ENCODE data around the gene MROH7. TPM values are rescaled to one million over a fixed set of nuclear protein-coding genes. Genes with fewer than 3 reads are reported as not detected.

Gene MROH7
- total and polyA plus RNA-seq, 9 of the 15 experiments (the other 6 are each of a cell fraction or from before 2014, with no cell fraction given) = not detected

DNA sequence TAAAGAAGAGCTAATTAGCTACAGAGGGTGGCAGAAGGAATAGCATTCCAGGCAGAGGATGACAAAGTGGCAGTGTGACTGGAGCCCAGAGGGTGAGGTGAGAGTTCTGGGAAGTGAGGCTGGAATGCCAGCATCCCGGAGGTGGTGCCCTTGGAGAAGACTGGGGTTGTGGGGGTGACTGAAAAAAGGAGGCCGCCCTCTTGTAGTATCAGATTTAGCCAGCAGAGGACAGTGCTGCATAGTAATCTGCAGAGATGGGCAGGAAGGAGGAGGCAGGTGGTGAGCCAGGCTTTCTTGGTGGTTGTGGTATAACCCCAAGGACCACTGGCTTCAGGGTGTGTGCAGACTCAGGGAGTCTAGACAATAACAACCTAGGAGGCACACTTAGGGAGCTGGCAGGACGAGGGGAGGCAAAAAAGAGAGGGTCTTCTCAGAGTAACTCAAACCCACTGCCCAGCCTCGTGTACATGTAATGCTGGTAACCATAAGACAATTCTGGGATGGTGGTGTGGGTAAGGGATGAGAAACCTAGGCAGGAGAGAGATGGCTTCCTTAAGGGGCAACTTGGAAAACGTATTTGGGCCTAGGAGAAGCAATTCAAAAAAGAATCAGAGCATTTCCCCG, 30.5 kb downstream of the MROH7 start (continued):
- TF ChIP-seq, protein P1, sequence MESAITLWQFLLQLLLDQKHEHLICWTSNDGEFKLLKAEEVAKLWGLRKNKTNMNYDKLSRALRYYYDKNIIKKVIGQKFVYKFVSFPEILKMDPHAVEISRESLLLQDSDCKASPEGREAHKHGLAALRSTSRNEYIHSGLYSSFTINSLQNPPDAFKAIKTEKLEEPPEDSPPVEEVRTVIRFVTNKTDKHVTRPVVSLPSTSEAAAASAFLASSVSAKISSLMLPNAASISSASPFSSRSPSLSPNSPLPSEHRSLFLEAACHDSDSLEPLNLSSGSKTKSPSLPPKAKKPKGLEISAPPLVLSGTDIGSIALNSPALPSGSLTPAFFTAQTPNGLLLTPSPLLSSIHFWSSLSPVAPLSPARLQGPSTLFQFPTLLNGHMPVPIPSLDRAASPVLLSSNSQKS (CRISPR knock-in tag; IDR thresholded peaks at IDR 0.05) = no peak
- TF ChIP-seq KLF16 (IDR thresholded peaks at IDR 0.05) (peak; percentile 59), JUND (IDR thresholded peaks at IDR 0.05; ENCODE audit: borderline replicate concordance, low read depth, low read length) (no peak), JUND (tag; IDR thresholded peaks at IDR 0.05; ENCODE audit: borderline replicate concordance, low read depth, low read length) (no peak), ZFP36 (IDR thresholded peaks at IDR 0.05; ENCODE audit: low read depth, low read length, partially characterized antibody) (peak; percentile 14), RBM17 (IDR thresholded peaks at IDR 0.05; ENCODE audit: borderline replicate concordance, low read depth, low read length) (no peak), EHMT2 (IDR thresholded peaks at IDR 0.05) (no peak), SNIP1 (IDR thresholded peaks at IDR 0.05; ENCODE audit: low read depth) (no peak), ZFX (CRISPR knock-in tag; IDR thresholded peaks at IDR 0.05) (no peak), GABPB1 (CRISPR knock-in tag; IDR thresholded peaks at IDR 0.05) (peak; percentile 96), SMARCE1 (IDR thresholded peaks at IDR 0.05) (no peak), SAFB (IDR thresholded peaks at IDR 0.05; ENCODE audit: borderline replicate concordance, low read depth, low read length) (no peak), RBM25 (IDR thresholded peaks at IDR 0.05; ENCODE audit: low read depth, low read length, severe bottlenecking) (no peak), RB1 (IDR thresholded peaks at IDR 0.05; ENCODE audit: low read depth) (peak; percentile 39; the same call in 1 of the 2 replicates), GABPA (tag; conservative IDR thresholded peaks at IDR 0.05; ENCODE audit: low read depth) (peak; percentile 83), BCOR (IDR thresholded peaks at IDR 0.05) (no peak), NBN (IDR thresholded peaks at IDR 0.05; ENCODE audit: low read depth) (no peak), CC2D1A (IDR thresholded peaks at IDR 0.05) (peak; percentile 82; the same call in 1 of the 2 replicates), ZNF785 (CRISPR knock-in tag; IDR thresholded peaks at IDR 0.05) (no peak)
- TF ChIP-seq, protein P2, sequence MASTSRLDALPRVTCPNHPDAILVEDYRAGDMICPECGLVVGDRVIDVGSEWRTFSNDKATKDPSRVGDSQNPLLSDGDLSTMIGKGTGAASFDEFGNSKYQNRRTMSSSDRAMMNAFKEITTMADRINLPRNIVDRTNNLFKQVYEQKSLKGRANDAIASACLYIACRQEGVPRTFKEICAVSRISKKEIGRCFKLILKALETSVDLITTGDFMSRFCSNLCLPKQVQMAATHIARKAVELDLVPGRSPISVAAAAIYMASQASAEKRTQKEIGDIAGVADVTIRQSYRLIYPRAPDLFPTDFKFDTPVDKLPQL (IDR thresholded peaks at IDR 0.05; ENCODE audit: extremely low read depth, insufficient read length) = no peak
- TF ChIP-seq, protein P3, sequence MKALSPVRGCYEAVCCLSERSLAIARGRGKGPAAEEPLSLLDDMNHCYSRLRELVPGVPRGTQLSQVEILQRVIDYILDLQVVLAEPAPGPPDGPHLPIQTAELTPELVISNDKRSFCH (CRISPR knock-in tag; IDR thresholded peaks at IDR 0.05) = no peak
- TF ChIP-seq, protein P3 (tag; IDR thresholded peaks at IDR 0.05) = 0 out of 2 replicates have a peak, but pooled peaks have one; percentile 43
- TF ChIP-seq, protein P4, sequence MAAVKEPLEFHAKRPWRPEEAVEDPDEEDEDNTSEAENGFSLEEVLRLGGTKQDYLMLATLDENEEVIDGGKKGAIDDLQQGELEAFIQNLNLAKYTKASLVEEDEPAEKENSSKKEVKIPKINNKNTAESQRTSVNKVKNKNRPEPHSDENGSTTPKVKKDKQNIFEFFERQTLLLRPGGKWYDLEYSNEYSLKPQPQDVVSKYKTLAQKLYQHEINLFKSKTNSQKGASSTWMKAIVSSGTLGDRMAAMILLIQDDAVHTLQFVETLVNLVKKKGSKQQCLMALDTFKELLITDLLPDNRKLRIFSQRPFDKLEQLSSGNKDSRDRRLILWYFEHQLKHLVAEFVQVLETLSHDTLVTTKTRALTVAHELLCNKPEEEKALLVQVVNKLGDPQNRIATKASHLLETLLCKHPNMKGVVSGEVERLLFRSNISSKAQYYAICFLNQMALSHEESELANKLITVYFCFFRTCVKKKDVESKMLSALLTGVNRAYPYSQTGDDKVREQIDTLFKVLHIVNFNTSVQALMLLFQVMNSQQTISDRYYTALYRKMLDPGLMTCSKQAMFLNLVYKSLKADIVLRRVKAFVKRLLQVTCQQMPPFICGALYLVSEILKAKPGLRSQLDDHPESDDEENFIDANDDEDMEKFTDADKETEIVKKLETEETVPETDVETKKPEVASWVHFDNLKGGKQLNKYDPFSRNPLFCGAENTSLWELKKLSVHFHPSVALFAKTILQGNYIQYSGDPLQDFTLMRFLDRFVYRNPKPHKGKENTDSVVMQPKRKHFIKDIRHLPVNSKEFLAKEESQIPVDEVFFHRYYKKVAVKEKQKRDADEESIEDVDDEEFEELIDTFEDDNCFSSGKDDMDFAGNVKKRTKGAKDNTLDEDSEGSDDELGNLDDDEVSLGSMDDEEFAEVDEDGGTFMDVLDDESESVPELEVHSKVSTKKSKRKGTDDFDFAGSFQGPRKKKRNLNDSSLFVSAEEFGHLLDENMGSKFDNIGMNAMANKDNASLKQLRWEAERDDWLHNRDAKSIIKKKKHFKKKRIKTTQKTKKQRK (IDR thresholded peaks at IDR 0.05; ENCODE audit: borderline replicate concordance, low read depth, low read length) = no peak
- TF ChIP-seq, protein P5, sequence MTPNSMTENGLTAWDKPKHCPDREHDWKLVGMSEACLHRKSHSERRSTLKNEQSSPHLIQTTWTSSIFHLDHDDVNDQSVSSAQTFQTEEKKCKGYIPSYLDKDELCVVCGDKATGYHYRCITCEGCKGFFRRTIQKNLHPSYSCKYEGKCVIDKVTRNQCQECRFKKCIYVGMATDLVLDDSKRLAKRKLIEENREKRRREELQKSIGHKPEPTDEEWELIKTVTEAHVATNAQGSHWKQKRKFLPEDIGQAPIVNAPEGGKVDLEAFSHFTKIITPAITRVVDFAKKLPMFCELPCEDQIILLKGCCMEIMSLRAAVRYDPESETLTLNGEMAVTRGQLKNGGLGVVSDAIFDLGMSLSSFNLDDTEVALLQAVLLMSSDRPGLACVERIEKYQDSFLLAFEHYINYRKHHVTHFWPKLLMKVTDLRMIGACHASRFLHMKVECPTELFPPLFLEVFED (CRISPR knock-in tag; conservative IDR thresholded peaks at IDR 0.05) = 0 out of 2 replicates have a peak, but pooled peaks have one; percentile 65
